Activated naive CD4-positive, alpha-beta T cell treated with anti-CD3 and anti-CD28 coated beads, Interleukin-2, amount 50 U/mL, for 72 hours (primary cell): ENCODE data around the gene ABHD17A. TPM values are rescaled to one million over a fixed set of nuclear protein-coding genes. Genes with fewer than 3 reads are reported as not detected.
"Not testable (repeated sequence)": the region's sequence is repeated elsewhere in the genome, so short reads cannot be mapped to it uniquely, and the experiment has no call there.

ENCODE experiments used
- ATAC-seq, 2 donors: fragments of 150-1000 bp; cut with Tn5 transposase; 2 replicates each; pipeline ENCODE4 v1.10.0; 2021; ENCODE audit warnings: mild to moderate bottlenecking in 2 of 2, moderate library complexity in 2 of 2
- DNase-seq, 2 donors: peaks; one replicate each; pipeline ENCODE4 v3.0.0; 2021 to 2022; ENCODE audit warnings: low spot score in 2 of 2
- H3K27ac Mint-ChIP-seq, 2 donors: one replicate each; pipeline ENCODE4 v1.8.0; 2022; ENCODE audit warnings: mild to moderate bottlenecking in 2 of 2, mixed read lengths in 2 of 2
- H3K36me3 Mint-ChIP-seq, 2 donors: one replicate each; pipeline ENCODE4 v1.8.0; 2022; ENCODE audit warnings: mixed read lengths in 2 of 2
- H3K9me3 Mint-ChIP-seq, 2 donors: one replicate each; pipeline ENCODE4 v1.8.0; 2022; ENCODE audit warnings: mixed read lengths in 2 of 2
- total RNA-seq, 2 donors: library from RNA; stranded (reverse); gene quantifications; one replicate each; pipeline ENCODE4 v1.2.3, GENCODE V29; 2022

The ABHD17A gene
- total RNA-seq = 100 to 1,000 TPM; 109 to 110 TPM

DNA sequence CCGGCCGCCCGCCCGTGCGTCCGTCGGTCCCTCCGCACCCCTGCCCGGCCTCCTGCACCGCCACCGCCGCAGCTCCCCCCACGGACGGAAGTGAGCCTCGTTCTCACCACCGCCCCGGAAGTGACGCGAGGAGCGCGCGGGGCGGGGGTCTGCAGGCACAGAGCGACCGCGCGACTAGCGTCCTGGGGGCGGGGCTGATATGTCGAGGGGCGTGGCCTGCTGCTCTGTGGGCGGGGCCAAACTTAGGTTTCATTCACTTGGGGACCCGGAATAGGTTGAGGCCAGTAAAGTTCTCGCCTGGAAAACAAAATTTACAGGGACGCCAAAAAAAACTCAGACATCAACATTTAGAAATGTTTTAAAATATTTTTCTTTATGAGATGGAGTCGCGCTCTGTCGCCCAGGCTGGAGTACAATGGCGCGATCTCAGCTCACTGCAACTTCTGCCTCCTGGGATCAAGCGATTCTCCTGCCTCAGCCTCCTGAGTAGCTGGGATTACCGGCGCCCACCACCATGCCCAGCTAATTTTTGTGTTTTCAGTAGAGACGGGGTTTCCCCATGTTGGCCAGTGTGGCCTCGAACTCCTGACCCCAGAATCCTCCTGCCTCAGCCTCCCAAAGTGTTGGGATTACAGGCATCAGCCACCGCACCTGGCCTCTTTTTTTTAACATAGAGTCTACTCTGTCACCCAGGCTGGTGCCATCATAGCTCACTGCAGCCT is at the start of gene ABHD17A:
TSS of gene ABHD17A (minus strand) at position 99 of the 722 bp plus-strand sequence. CDS start 3,930 bp downstream, outside the sequence.
- DNase-seq (peak; percentile 90 to 97), ATAC-seq (peak; percentile 83 to 93)
- H3K9me3 Mint-ChIP-seq = not testable (repeated sequence)
- H3K36me3 Mint-ChIP-seq = peaks cover 24 to 25% of the 10 kb centered on the region in 2 donors
- peak within 1 kb of the TSS; percentile 85 to 99 for H3K27ac Mint-ChIP-seq

DNA sequence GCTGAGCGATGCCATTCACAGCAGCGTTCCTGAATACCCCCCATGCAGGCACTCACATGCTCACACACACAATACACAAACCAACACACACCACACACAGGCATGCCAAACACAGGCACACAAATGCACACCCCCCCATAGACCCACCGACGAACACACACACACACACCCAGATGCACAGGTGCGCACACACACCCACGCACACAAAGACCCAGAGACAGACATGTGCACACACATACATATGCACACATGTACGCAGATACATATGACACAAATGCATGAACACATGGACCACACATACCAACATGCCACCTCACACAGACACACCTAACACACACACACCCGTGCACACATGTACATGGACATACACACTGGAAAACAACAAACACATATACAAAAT is 48.6 kb upstream of the ABHD17A start:
- H3K9me3 Mint-ChIP-seq = peaks cover 0 to 10% of the 10 kb centered on the region in 2 donors
- no peak for DNase-seq
- peaks cover 0 to 13% of the 10 kb centered on the region in 2 donors for H3K36me3 Mint-ChIP-seq
- no peak for ATAC-seq
- no peak overlapping the region for H3K27ac Mint-ChIP-seq

DNA sequence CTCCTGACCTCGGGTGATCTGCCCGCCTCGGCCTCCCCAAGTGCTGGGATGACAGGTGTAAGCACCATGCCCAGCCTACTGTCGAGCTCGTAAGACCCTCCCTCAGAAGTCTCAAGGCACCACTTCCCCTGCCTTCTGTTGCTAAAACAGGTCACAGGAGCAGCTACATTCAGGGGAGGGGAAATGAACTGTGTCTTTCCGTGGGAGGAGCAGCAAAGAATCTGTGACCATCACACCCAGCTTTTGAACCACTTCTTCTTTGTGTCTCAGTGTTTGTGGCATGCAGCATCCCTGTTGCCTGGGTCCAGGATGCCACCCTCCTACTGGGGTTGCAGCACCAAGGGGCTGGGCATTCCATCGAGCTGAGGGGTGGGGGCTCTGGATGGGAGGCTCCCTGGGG is 47.9 kb upstream of the ABHD17A start:
- peaks cover 0 to 10% of the 10 kb centered on the region in 2 donors for H3K9me3 Mint-ChIP-seq
- ATAC-seq = no peak
- DNase-seq = no peak
- peaks cover 0 to 13% of the 10 kb centered on the region in 2 donors for H3K36me3 Mint-ChIP-seq
- no peak overlapping the region for H3K27ac Mint-ChIP-seq

DNA sequence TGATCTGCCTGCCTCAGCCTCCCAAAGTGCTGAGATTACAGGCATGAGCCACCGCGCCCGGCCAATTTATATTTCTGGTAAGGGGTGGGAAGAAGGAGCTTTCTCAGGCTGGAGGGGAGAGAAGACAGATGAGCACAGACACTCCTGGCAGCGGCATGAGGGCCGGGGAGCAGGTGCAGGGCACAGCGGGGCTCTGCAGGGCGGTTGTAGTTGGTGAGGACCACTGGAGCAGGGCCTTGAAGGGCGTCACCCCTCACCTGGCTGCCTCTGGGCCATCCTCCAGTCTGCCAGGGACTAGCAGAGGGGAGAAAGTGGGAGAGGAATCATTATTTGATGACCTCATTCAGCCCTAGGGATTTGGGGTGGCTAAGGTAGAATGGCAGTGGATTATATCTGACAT is 47.1 kb upstream of the ABHD17A start:
- H3K27ac Mint-ChIP-seq = no peak overlapping the region
- peaks cover 0 to 10% of the 10 kb centered on the region in 2 donors for H3K9me3 Mint-ChIP-seq
- H3K36me3 Mint-ChIP-seq = peaks cover 0 to 13% of the 10 kb centered on the region in 2 donors
- no peak for ATAC-seq
- DNase-seq = no peak

DNA sequence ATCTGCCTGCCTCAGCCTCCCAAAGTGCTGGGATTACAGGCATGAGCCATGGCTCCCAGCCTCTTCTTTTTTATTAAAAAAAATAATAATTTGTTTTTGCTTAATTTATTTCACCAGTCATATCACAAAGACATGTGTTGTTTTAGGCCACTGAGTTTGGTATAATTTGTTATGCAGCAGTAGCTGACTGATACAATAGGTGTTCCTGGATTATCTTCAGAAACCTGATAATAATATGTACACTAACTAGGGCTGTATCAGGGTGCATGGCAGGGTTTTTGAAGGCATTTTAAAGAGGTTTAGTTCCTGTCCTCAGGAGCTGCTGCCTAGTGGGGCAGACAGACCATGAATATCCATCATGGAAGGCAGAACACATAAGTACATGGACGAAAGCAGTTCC is 46.1 kb upstream of the ABHD17A start:
- DNase-seq = no peak
- H3K9me3 Mint-ChIP-seq = peaks cover 0 to 10% of the 10 kb centered on the region in 2 donors
- peaks cover 0 to 13% of the 10 kb centered on the region in 2 donors for H3K36me3 Mint-ChIP-seq
- H3K27ac Mint-ChIP-seq = no peak overlapping the region
- no peak for ATAC-seq

DNA sequence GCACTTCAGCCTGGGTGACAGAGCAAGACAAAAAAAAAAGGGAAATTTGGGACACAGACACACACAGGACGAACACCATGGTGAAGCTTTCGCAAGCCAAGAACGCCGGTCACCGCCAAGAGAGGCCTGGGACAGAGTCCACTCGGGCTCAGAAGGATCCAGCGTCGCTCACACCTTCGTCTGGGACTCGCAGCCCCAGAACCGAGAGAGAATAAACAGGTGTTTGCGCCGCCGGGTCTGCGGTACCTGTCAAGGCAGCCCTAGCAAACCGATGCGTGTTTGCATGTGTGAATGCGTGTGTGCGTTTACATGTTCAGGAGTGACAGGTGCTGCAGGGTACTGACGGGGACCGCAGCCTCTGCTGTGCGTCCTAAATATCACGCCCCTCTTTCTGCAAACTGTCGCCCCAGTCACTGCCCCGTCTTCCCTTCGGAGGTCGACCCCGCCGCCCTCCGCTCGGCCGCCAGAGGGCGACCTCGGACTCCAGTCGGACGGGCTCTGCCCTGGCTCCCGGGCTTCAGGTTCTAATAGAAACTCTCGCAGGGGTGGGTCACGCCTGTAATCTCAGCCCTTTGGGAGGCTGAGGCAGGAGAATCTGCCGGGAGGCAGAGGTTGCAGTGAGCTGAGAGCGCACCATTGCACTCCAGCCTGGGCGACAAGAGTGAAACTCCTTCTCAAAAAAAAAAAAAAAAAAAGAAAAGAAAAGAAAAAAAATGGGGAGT is 43.9 kb upstream of the ABHD17A start:
- ATAC-seq (peak; percentile 87 to 91), DNase-seq (peak; percentile 80 to 93)
- Mint-ChIP-seq H3K27ac (peak overlapping the region in 1 of 2 donors; percentile 14), H3K36me3 (peaks cover 0 to 6% of the 10 kb centered on the region in 2 donors), H3K9me3 (peaks cover 0 to 5% of the 10 kb centered on the region in 2 donors)

DNA sequence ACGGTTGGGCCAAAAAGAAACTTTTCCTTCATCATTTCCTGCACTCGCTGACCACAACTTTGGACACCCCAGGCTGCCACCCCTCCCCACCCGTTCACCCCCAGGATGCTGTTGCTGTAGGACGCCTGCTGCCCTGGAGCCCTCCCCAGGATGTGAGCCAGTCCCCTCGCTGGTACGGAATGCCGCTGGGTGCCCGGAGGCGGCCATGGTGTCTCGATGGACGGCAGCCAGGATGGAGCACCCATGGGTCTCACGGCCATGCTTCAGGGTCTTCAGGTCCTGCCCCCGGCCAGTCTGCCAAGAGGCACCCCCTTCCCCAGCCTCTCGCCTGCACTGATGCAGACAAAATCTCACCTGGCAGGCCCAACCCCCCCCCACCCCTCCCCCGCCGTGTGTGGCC is 40.2 kb upstream of the ABHD17A start:
- peaks cover 0 to 4% of the 10 kb centered on the region in 2 donors for H3K36me3 Mint-ChIP-seq
- ATAC-seq = no peak
- DNase-seq = no peak
- no peaks in the 10 kb centered on the region for H3K9me3 Mint-ChIP-seq
- H3K27ac Mint-ChIP-seq = no peak overlapping the region

DNA sequence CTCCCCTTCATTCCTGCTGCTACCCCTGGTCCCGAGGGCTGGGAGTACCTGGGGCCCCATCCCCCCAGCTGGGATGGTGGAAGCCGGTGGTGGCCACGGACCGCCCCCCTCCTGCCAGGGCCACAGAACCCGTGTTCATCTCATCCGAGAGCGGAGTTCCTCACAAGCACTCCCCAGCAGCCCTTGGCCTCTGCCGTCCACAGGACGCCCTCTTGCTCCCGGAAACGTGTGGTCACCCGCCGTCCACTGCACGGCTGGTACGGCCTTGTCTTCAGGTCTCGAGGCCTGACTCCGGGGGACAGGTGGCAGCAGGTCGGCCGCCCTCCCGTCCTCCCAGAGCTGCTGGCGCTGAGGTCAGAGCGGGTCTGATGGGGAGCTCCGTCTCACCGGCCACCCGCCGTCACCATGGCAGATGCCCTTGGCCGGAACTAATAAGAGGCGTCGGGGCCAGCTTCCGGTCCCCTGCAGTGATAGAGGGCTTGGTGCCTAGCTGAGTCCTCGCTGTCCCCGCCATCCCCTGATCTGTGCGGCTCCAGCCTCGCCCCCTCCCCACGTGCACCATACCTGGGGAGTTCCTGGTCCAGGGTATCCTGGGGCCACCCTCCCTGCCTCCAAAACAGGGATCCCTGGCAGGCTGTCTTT is 39.1 kb upstream of the ABHD17A start:
- no peak for ATAC-seq
- H3K27ac Mint-ChIP-seq = no peak overlapping the region
- DNase-seq = no peak
- peaks cover 0 to 4% of the 10 kb centered on the region in 2 donors for H3K36me3 Mint-ChIP-seq
- H3K9me3 Mint-ChIP-seq = no peaks in the 10 kb centered on the region

DNA sequence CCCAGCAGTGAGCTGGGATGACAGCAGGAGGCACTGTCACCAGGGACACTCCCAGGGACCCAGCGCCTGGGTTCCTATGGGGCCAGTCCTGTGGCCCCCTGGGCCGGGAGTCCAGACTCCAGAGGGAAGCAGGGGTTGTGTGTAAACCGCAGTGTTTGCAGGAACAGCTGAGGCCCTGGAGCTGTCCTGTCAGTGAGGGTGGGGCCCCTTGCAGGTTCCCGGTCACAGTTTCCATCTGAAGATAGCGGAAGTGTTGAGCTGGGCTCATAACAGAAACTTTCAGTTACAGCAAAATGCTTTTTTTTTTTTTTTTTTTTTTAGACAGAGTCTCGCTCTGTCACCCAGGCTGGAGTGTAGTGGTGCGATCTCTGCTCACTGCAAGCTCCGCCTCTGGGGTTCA is 38.0 kb upstream of the ABHD17A start:
- no peak for DNase-seq
- ATAC-seq = peak; percentile 80 to 88
- Mint-ChIP-seq H3K27ac (peak overlapping the region; percentile 36 to 72), H3K9me3 (no peaks in the 10 kb centered on the region), H3K36me3 (peaks cover 0 to 4% of the 10 kb centered on the region in 2 donors)

DNA sequence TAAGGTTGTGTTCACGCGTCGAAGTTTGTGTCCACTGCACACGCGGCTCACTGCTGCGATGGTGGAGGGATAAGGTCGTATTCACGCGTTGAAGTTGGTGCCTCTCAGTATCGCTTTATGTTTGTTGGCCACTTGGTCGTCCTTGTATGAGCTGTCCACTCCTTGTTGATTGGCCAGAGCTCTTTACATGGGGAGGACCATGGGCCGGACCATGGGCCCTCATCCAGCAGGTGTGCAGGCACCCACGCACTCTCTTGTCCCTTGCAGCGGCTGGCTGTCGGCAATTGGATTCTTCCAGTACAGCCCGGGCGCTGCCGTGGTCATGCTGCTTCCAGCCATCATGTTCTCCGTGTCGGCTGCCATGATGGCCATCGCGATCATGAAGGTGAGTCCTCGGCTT is 37.5 kb upstream of the ABHD17A start:
- ATAC-seq (no peak), DNase-seq (no peak)
- Mint-ChIP-seq H3K27ac (peak overlapping the region in 1 of 2 donors; percentile 72), H3K9me3 (no peaks in the 10 kb centered on the region), H3K36me3 (peaks cover 0 to 4% of the 10 kb centered on the region in 2 donors)

DNA sequence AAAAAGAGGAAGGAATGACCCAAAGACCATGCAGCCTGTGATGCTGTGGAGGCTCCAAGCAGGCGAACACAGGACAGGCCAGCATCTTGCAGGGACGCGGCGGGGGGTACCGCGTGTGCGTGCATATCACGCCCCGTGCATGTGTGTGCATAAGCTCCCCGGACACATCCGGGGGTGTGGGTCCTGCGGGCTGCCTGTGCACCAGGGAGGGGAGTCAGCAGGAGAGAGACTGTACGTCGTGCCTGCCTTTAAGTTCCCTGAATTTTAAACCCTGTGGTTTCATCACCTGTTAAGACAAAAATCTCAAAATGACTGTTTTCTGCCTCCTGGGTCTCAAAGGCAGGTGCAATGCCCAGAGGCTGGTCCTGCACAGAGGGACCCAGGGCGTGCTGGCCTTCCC is 36.5 kb upstream of the ABHD17A start:
- Mint-ChIP-seq H3K27ac (no peak overlapping the region), H3K9me3 (no peaks in the 10 kb centered on the region), H3K36me3 (peaks cover 0 to 4% of the 10 kb centered on the region in 2 donors)
- DNase-seq (no peak), ATAC-seq (peak in 1 of 2 donors; percentile 31)

DNA sequence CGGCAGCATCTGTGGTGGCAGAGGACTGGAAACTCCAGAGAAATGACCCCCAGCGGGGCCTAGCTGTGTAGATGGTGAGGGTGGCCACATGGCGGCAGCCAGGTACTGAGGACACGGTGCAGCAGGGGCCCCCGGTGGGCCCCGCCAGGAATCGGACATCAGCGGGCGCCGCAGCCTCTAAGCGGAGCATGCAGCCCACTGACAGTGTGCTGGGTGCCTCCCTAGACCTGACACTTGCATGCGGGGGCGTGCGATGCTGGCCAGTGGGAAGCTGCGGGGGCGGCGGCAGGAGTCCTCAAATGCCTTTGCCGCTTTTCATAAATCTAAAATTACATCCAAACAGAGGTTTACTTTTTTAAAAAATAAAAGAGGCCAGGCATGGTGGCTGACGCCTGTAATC is 36.0 kb upstream of the ABHD17A start:
- ATAC-seq = no peak
- no peak for DNase-seq
- H3K36me3 Mint-ChIP-seq = peaks cover 0 to 4% of the 10 kb centered on the region in 2 donors
- H3K27ac Mint-ChIP-seq = no peak overlapping the region
- H3K9me3 Mint-ChIP-seq = no peaks in the 10 kb centered on the region

DNA sequence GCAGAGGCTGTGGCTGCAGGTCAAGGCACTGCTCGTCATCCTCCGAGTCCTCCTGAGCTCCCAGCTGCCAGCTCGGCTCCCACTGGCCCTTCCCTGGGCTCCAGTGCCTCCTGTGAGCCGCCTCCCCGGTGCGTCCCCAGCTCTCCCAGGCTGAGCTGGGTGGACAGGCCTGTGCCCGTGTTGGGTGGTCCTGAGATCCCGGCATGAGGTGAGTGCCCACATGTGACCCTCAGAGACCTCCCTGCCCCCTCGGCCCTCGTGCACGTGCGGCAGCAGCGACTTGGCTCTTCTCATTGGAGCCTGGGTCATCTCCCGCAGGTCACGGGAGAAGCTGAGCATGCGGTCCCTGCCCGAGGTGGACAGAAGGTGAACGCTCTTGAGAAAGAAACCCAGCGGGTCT is 35.3 kb upstream of the ABHD17A start:
- no peak for DNase-seq
- no peak for ATAC-seq
- Mint-ChIP-seq H3K27ac (no peak overlapping the region), H3K9me3 (no peaks in the 10 kb centered on the region), H3K36me3 (peaks cover 0 to 4% of the 10 kb centered on the region in 2 donors)

DNA sequence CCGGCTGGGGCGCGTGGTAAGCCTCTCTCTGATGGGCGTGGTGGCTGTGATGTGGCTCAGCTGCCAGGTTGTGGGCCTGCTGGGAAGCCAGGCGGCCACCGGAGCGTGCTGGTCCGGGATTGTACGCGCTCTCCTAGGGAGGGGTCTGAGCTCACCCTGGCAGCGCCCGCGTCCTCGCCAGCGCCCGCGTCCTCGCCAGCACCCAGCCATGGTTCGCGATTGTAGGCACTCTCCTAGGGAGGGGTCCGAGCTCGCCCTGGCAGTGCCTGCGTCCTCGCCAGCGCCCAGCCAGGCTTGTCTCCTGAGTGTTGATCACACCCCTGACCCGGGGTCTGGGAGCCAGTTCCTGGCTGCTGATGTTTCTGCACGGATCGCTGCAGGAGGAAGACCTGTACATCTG is 33.7 kb upstream of the ABHD17A start:
- H3K9me3 Mint-ChIP-seq = no peaks in the 10 kb centered on the region
- DNase-seq = no peak
- H3K36me3 Mint-ChIP-seq = peaks cover 0 to 4% of the 10 kb centered on the region in 2 donors
- no peak for ATAC-seq
- H3K27ac Mint-ChIP-seq = no peak overlapping the region

DNA sequence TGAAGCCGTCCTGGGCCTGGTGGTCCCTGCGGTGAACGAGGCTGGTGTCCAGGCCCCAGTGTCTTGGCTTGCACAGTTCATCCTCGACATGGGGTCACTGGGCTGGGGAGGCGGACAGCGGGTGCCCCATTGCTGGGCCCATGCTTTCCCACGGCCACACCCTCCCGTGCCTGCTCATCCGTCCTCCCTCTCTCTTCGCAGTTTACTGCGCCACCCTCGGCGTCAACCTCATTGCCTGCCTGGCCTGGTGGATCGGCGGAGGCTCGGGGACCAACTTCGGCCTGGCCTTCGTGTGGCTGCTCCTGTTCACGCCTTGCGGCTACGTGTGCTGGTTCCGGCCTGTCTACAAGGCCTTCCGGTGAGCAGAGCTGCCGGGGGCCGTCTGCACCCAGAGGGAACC is 32.6 kb upstream of the ABHD17A start:
- ATAC-seq (no peak), DNase-seq (no peak)
- Mint-ChIP-seq H3K36me3 (peaks cover 0 to under 1% of the 10 kb centered on the region in 2 donors), H3K9me3 (no peaks in the 10 kb centered on the region), H3K27ac (no peak overlapping the region)

DNA sequence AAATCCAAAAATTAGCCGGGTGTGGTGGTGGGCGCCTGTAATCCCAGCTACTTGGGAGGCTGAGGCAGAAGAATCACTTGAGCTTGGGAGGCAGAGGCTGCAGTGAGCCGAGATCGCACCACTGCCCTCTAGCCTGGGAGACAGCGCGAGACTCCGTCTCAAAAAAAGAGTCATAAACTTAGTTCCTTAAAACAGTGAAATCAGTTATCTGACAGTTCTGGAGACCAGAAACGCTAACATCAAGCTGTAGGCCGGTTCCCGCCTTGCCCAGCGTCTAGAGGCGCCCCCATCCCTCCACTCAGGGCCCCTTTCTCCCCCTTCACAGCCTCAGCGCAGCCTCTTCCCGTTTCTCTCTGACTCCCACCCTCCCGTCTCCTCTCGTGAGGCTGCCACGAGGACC is 31.9 kb upstream of the ABHD17A start:
- DNase-seq = no peak
- Mint-ChIP-seq H3K36me3 (no peaks in the 10 kb centered on the region), H3K27ac (peak overlapping the region in 1 of 2 donors; percentile 50), H3K9me3 (no peaks in the 10 kb centered on the region)
- ATAC-seq = no peak

DNA sequence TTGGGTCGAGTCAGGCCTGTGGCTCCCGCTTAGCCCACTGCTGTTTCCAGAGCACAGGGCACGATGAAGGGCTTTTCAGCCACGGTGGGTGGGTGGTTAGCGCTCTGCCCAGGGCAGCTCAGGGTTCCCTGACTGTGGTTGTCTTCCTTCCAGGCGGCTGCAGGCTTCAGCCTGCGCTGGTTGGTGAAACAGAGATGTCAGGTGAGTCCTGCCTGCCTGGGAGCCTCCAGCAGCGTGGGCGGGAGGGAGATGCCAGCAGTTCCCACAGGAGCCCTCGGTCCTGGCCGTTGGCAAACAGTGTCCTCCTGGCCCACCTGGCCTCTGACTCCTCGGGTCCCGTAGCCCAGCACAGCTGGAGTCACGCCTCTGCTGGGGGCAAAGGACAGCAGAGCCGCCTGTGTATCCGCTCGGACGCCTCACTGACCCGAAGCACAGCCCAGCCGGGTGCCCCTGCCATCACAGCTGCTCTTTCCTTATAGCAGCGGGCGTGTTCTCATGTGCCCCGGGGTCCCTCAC is 29.6 kb upstream of the ABHD17A start:
- H3K9me3 Mint-ChIP-seq = no peaks in the 10 kb centered on the region
- ATAC-seq (peak in 1 of 2 donors; percentile 24), DNase-seq (no peak)
- H3K27ac Mint-ChIP-seq = no peak overlapping the region
- no peaks in the 10 kb centered on the region for H3K36me3 Mint-ChIP-seq
